ENCODE results near the gene AATK. TPM values are rescaled to one million over a fixed set of nuclear protein-coding genes. Genes with fewer than 3 reads are reported as not detected.

Gene AATK
- total and polyA plus RNA-seq, 2 of the 13 experiments (the other 11 are each of a cell fraction or from before 2014, with no cell fraction given) = 2.9 to 8.4 TPM

DNA sequence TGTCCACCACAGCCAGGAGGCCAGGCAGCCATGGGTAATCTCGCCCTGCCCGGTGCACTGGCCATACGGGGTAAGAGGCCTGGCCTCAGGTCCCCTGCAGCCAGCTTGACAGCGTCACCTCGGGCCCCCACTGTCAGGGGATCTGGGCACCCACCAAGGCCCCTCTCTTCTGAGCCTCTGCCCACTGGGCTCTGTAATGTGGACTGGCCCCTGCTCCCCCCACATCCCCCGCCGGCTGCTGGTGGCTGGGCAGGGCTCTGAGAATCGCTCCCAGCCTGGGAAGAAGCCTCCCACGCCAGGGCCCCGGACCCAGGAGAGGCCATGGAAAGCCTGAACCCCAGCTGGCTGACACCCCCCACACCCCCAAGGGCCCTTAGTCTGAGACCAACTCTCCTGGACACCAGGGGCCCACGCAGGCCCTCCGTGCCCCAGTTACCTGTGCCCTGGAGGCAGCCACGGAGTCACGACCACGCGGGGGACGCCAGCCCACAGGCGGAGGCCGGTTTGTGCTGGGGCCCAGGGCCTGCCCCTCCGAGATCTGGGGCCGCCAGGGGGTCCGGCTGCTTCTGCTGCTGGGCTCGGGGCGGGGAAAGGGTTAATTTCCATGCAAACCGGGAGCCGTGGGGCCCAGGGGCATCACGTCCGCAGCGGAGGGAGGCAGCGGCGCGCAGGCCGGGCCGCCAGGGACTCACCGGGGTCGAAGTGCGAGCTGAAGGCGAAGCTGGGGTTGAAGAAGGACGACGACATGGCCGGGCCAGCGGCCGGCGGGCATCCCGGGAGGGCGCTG, 582 bp downstream of the AATK start, which contains the start of gene PVALEF (continued):
- 0 out of 2 replicates have a peak, but pooled peaks have one; percentile 42 for TF ChIP-seq ZSCAN9 (CRISPR knock-in tag; IDR thresholded peaks at IDR 0.05; ENCODE audit: borderline replicate concordance)
- TF ChIP-seq ZNF556 (CRISPR knock-in tag; IDR thresholded peaks at IDR 0.05; ENCODE audit: borderline replicate concordance) = no peak
- peak; percentile 56 for TF ChIP-seq NCOA2 (CRISPR knock-in tag; IDR thresholded peaks at IDR 0.05)
- TF ChIP-seq HDAC6 (IDR thresholded peaks at IDR 0.05; ENCODE audit: low read depth, low read length) = no peak
- TF ChIP-seq, protein P1, sequence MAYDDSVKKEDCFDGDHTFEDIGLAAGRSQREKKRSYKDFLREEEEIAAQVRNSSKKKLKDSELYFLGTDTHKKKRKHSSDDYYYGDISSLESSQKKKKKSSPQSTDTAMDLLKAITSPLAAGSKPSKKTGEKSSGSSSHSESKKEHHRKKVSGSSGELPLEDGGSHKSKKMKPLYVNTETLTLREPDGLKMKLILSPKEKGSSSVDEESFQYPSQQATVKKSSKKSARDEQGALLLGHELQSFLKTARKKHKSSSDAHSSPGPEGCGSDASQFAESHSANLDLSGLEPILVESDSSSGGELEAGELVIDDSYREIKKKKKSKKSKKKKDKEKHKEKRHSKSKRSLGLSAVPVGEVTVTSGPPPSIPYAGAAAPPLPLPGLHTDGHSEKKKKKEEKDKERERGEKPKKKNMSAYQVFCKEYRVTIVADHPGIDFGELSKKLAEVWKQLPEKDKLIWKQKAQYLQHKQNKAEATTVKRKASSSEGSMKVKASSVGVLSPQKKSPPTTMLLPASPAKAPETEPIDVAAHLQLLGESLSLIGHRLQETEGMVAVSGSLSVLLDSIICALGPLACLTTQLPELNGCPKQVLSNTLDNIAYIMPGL (CRISPR knock-in tag; IDR thresholded peaks at IDR 0.05; ENCODE audit: borderline replicate concordance in 1 of 2, low read depth in 1 of 2) = peak; percentile 81 to 82; a peak in 3 of 4 replicates
- TF ChIP-seq, protein P2, sequence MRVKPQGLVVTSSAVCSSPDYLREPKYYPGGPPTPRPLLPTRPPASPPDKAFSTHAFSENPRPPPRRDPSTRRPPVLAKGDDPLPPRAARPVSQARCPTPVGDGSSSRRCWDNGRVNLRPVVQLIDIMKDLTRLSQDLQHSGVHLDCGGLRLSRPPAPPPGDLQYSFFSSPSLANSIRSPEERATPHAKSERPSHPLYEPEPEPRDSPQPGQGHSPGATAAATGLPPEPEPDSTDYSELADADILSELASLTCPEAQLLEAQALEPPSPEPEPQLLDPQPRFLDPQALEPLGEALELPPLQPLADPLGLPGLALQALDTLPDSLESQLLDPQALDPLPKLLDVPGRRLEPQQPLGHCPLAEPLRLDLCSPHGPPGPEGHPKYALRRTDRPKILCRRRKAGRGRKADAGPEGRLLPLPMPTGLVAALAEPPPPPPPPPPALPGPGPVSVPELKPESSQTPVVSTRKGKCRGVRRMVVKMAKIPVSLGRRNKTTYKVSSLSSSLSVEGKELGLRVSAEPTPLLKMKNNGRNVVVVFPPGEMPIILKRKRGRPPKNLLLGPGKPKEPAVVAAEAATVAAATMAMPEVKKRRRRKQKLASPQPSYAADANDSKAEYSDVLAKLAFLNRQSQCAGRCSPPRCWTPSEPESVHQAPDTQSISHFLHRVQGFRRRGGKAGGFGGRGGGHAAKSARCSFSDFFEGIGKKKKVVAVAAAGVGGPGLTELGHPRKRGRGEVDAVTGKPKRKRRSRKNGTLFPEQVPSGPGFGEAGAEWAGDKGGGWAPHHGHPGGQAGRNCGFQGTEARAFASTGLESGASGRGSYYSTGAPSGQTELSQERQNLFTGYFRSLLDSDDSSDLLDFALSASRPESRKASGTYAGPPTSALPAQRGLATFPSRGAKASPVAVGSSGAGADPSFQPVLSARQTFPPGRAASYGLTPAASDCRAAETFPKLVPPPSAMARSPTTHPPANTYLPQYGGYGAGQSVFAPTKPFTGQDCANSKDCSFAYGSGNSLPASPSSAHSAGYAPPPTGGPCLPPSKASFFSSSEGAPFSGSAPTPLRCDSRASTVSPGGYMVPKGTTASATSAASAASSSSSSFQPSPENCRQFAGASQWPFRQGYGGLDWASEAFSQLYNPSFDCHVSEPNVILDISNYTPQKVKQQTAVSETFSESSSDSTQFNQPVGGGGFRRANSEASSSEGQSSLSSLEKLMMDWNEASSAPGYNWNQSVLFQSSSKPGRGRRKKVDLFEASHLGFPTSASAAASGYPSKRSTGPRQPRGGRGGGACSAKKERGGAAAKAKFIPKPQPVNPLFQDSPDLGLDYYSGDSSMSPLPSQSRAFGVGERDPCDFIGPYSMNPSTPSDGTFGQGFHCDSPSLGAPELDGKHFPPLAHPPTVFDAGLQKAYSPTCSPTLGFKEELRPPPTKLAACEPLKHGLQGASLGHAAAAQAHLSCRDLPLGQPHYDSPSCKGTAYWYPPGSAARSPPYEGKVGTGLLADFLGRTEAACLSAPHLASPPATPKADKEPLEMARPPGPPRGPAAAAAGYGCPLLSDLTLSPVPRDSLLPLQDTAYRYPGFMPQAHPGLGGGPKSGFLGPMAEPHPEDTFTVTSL (CRISPR knock-in tag; IDR thresholded peaks at IDR 0.05; ENCODE audit: borderline replicate concordance) = no peak
- no peak for TF ChIP-seq ZKSCAN1 (IDR thresholded peaks at IDR 0.05; ENCODE audit: low read length)
- TF ChIP-seq, protein P3, sequence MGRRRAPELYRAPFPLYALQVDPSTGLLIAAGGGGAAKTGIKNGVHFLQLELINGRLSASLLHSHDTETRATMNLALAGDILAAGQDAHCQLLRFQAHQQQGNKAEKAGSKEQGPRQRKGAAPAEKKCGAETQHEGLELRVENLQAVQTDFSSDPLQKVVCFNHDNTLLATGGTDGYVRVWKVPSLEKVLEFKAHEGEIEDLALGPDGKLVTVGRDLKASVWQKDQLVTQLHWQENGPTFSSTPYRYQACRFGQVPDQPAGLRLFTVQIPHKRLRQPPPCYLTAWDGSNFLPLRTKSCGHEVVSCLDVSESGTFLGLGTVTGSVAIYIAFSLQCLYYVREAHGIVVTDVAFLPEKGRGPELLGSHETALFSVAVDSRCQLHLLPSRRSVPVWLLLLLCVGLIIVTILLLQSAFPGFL (CRISPR knock-in tag; IDR thresholded peaks at IDR 0.05) = no peak
- peak; percentile 56 for TF ChIP-seq PHF20 (CRISPR knock-in tag; IDR thresholded peaks at IDR 0.05)
- TF ChIP-seq, protein P4, sequence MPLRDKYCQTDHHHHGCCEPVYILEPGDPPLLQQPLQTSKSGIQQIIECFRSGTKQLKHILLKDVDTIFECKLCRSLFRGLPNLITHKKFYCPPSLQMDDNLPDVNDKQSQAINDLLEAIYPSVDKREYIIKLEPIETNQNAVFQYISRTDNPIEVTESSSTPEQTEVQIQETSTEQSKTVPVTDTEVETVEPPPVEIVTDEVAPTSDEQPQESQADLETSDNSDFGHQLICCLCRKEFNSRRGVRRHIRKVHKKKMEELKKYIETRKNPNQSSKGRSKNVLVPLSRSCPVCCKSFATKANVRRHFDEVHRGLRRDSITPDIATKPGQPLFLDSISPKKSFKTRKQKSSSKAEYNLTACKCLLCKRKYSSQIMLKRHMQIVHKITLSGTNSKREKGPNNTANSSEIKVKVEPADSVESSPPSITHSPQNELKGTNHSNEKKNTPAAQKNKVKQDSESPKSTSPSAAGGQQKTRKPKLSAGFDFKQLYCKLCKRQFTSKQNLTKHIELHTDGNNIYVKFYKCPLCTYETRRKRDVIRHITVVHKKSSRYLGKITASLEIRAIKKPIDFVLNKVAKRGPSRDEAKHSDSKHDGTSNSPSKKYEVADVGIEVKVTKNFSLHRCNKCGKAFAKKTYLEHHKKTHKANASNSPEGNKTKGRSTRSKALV (CRISPR knock-in tag; IDR thresholded peaks at IDR 0.05) = peak; percentile 42; the same call in 1 of the 2 replicates
- peak; percentile 17; the same call in 1 of the 2 replicates for TF ChIP-seq ELF1 (CRISPR knock-in tag; IDR thresholded peaks at IDR 0.05)
- TF ChIP-seq SKI (IDR thresholded peaks at IDR 0.05; ENCODE audit: partially characterized antibody) = peak; percentile 39
- TF ChIP-seq, protein P5, sequence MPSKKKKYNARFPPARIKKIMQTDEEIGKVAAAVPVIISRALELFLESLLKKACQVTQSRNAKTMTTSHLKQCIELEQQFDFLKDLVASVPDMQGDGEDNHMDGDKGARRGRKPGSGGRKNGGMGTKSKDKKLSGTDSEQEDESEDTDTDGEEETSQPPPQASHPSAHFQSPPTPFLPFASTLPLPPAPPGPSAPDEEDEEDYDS (CRISPR knock-in tag; IDR thresholded peaks at IDR 0.05) = no peak
- no peak for TF ChIP-seq NBN (conservative IDR thresholded peaks at IDR 0.05)
- TF ChIP-seq MLLT10 (CRISPR knock-in tag; IDR thresholded peaks at IDR 0.05) = peak; percentile 63; the same call in 1 of the 2 replicates
- TF ChIP-seq, protein P6, sequence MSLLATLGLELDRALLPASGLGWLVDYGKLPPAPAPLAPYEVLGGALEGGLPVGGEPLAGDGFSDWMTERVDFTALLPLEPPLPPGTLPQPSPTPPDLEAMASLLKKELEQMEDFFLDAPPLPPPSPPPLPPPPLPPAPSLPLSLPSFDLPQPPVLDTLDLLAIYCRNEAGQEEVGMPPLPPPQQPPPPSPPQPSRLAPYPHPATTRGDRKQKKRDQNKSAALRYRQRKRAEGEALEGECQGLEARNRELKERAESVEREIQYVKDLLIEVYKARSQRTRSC (CRISPR knock-in tag; IDR thresholded peaks at IDR 0.05; ENCODE audit: low read depth) = no peak
- TF ChIP-seq RXRB (CRISPR knock-in tag; IDR thresholded peaks at IDR 0.05; ENCODE audit: borderline replicate concordance) = peak; percentile 56

Data from HepG2 (cell line).